Epithelial cell of proximal tubule (primary cell): ENCODE results near the gene SQSTM1. TPM values are rescaled to one million over a fixed set of nuclear protein-coding genes. Genes with fewer than 3 reads are reported as not detected.

Experiments
- DNase-seq: peaks from one replicate; pipeline ENCODE4 v3.0.0-alpha.2; 2011; ENCODE audit warnings: low read depth
- H3K4me3 ChIP-seq: 2 replicates; pipeline ENCODE4 v1.5.1; 2011; ENCODE audit warnings: low read depth, mild to moderate bottlenecking, low read length
- CTCF ChIP-seq: conservative IDR thresholded peaks from 2 replicates; pipeline ENCODE4 v1.5.1; 2012; ENCODE audit warnings: low read depth, mild to moderate bottlenecking, low read length
- total RNA-seq: library from RNA; depleted of rRNA; stranded (reverse); fragments of >200 nt; gene quantifications from 2 replicates; pipeline ENCODE4 v1.2.3, GENCODE V29; 2015

SQSTM1 gene
- total RNA-seq, 1 donor from 2014 or later = 233 TPM

- no peak overlapping the region for H3K4me3 ChIP-seq
- TF ChIP-seq CTCF = no peak
- DNase-seq = no peak
Observed at GRCh38 chr5:179802950-179803562, 17.6 kb upstream of the SQSTM1 start.

- TF ChIP-seq CTCF = no peak
- peak overlapping the region; percentile 73 for H3K4me3 ChIP-seq
- no peak for DNase-seq
Observed at GRCh38 chr5:179803651-179804554, 16.8 kb upstream of the SQSTM1 start.

GRCh38 chr5:179804555-179804947, 16.2 kb upstream of the SQSTM1 start:
- no peak for DNase-seq
- TF ChIP-seq CTCF = no peak
- H3K4me3 ChIP-seq = peak overlapping the region; percentile 73

- no peak for TF ChIP-seq CTCF
- H3K4me3 ChIP-seq = peak overlapping the region; percentile 73
- no peak for DNase-seq
Observed at GRCh38 chr5:179805070-179805528, 15.6 kb upstream of the SQSTM1 start.

GRCh38 chr5:179805529-179806249, 15.0 kb upstream of the SQSTM1 start:
- no peak for DNase-seq
- no peak for TF ChIP-seq CTCF
- H3K4me3 ChIP-seq = peak overlapping the region; percentile 73

- no peak for TF ChIP-seq CTCF
Observed at GRCh38 chr5:179806250-179807048, 14.3 kb upstream of the SQSTM1 start, which contains the start of gene MGAT4B. Gene MGAT4B, minus strand, starts transcription at chr5:179806866. Its CDS starts 283 bp downstream, at chr5:179806583.

More at GRCh38 chr5:179806250-179807048, 14.3 kb upstream of the SQSTM1 start, which contains the start of gene MGAT4B:
- DNase-seq = no peak
- H3K4me3 ChIP-seq = peak within 1 kb of the TSS; percentile 73
